GM12878 (cell line): ENCODE results near the gene MYMX. TPM values are rescaled to one million over a fixed set of nuclear protein-coding genes. Genes with fewer than 3 reads are reported as not detected.

ENCODE experiments used
- ATAC-seq: fragments of 200-7000 bp; cut with Tn5 transposase; 3 replicates; pipeline ENCODE4 v1.9.1; 2020; ENCODE audit warnings: mild to moderate bottlenecking, moderate library complexity
- BruUV-seq: library from RNA; stranded (reverse); fragments of 400-500 nt; replicated peaks from 2 replicates; lab custom pipeline; 2021; lab: Mats Ljungman, UMichigan
- CTCF ChIA-PET: fragments of 300-600 bp; sonication (Branson Sonifier 250); formaldehyde crosslinking; extraction: SDS; loops from one replicate; lab custom pipeline; 2021; ENCODE audit warnings: inconsistent platforms; lab: Yijun Ruan, JAX
- POLR2A ChIA-PET: fragments of 350-600 bp; formaldehyde crosslinking; extraction: SDS; loops from one replicate; lab custom pipeline; 2021; ENCODE audit warnings: inconsistent platforms; lab: Charles Lee
- RAD21 ChIA-PET: fragments of 300-600 bp; sonication (Branson Sonifier 250); formaldehyde crosslinking; loops from one replicate; lab custom pipeline; 2023; ENCODE audit warnings: antibody characterized with exemption; ENCODE audit not compliant: unreplicated experiment; lab: Charles Lee
- SMC1A ChIA-PET: fragments of 300-600 bp; sonication (Branson Sonifier 250); formaldehyde crosslinking; loops from one replicate; lab custom pipeline; 2023; ENCODE audit not compliant: unreplicated experiment, uncharacterized antibody; lab: Charles Lee
- DNase-seq: peaks from one replicate; pipeline ENCODE4 v3.0.0-alpha.2; 2011; ENCODE audit warnings: low read depth, low spot score
- FAIRE-seq: peaks from 3 replicates; lab custom pipeline; 2011; peaks lifted over from hg19 to GRCh38; lab: Jason Lieb, UNC
- H2AFZ ChIP-seq: 2 replicates; pipeline ENCODE4 v1.6.0; 2011; ENCODE audit warnings: low read depth, low read length, control low read depth; ENCODE audit not compliant: control insufficient read depth
- H3K27ac ChIP-seq: 2 replicates; pipeline ENCODE4 v1.5.1; 2011; ENCODE audit warnings: control low read depth; ENCODE audit not compliant: control insufficient read depth, insufficient read depth
- H3K27me3 ChIP-seq, 2 experiments: replicated peaks in 1 of 2; 2 replicates each; pipeline versions ENCODE4 v1.6.0 to v1.6.1; 2011; ENCODE audit warnings: low read length in 1 of 2; ENCODE audit not compliant: control insufficient read depth in 2 of 2, insufficient read depth in 2 of 2
- H3K36me3 ChIP-seq, 2 experiments: 2 replicates each; pipeline ENCODE4 v1.5.1; 2011; ENCODE audit warnings: low read length in 1 of 2; ENCODE audit not compliant: control insufficient read depth in 2 of 2, insufficient read depth in 2 of 2
- H3K4me1 ChIP-seq: 2 replicates; pipeline ENCODE4 v1.6.1; 2011; ENCODE audit warnings: mild to moderate bottlenecking, low read length, moderate library complexity, mixed read lengths; ENCODE audit not compliant: control insufficient read depth, insufficient read depth
- H3K4me2 ChIP-seq: 2 replicates; pipeline ENCODE4 v1.6.0; 2011; ENCODE audit warnings: control low read depth; ENCODE audit not compliant: control insufficient read depth, insufficient read depth
- H3K4me3 ChIP-seq: fragments of 200-600 bp; sonication (generic); 2 replicates; pipeline ENCODE4 v1.5.1; 2016
- H3K79me2 ChIP-seq: 2 replicates; pipeline ENCODE4 v1.6.0; 2011; ENCODE audit warnings: low read length; ENCODE audit not compliant: control insufficient read depth, insufficient read depth
- H3K9ac ChIP-seq: 2 replicates; pipeline ENCODE4 v1.8.0; 2011; ENCODE audit warnings: low read length, control low read depth, mixed read lengths; ENCODE audit not compliant: control insufficient read depth, insufficient read depth
- H3K9me3 ChIP-seq: replicated peaks from 3 replicates; pipeline ENCODE4 v1.5.1; 2011; ENCODE audit warnings: mild to moderate bottlenecking, low read length; ENCODE audit not compliant: control insufficient read depth, insufficient read depth
- H4K20me1 ChIP-seq: 2 replicates; pipeline ENCODE4 v1.6.0; 2011; ENCODE audit not compliant: control insufficient read depth, insufficient read depth
- POLR2AphosphoS5 ChIP-seq: IDR thresholded peaks from 2 replicates; pipeline ENCODE4 v1.6.1; 2011; ENCODE audit warnings: mild to moderate bottlenecking, low read length, inconsistent platforms
- RFX5 ChIP-seq: IDR thresholded peaks from 2 replicates; pipeline ENCODE4 v1.6.1; 2011; ENCODE audit warnings: low read depth, low read length, improper control_type of control experiment
- RUNX3 ChIP-seq: IDR thresholded peaks from 2 replicates; pipeline ENCODE4 v1.6.1; 2012; ENCODE audit warnings: low read length, inconsistent platforms
- SMAD5 ChIP-seq: IDR thresholded peaks from 2 replicates; pipeline ENCODE4 v1.6.1; 2016; ENCODE audit warnings: antibody characterized with exemption, low read depth
- ZBTB40 ChIP-seq: fragments of 450-650 bp; IDR thresholded peaks from 2 replicates; pipeline ENCODE4 v1.6.1; 2016; ENCODE audit warnings: mild to moderate bottlenecking, moderate library complexity, borderline replicate concordance
- WGBS: methylation state at CpG from one replicate; pipeline ENCODE4 v1.1.6; 2016; ENCODE audit warnings: low lambda C conversion rate; ENCODE audit not compliant: insufficient replicate concordance, insufficient coverage; ENCODE audit errors: missing lambda C conversion rate; 5-methylcytosine and 5-hydroxymethylcytosine counted together
- in situ Hi-C: fragments of 300-500 bp; cut with MboI; formaldehyde crosslinking; loops from 9 replicates; pipeline ENCODE4 v1.14.3; 2018; ENCODE audit warnings: mixed read lengths
- intact Hi-C: fragments of 100-400 bp; cut with micrococcal nuclease; formaldehyde crosslinking; loops from one replicate; pipeline ENCODE4 v1.14.2; 2022; ENCODE audit not compliant: unreplicated experiment
- polyA plus RNA-seq, 11 experiments: library from polyadenylated mRNA; depleted of rRNA in 4 of 11; unstranded in 6 of 11; stranded (reverse) in 5 of 11; fragments of >200 nt; fragmentation: Nextera tagmentation in 4 of 11; fragmentation: Illumina TruSeq in 1 of 11; extraction: Ambion mirVana in 4 of 11; extraction: Trizol in 1 of 11; gene quantifications; 1 replicate in 1 of 11; 2 replicates in 10 of 11; pipeline versions ENCODE4 v1.2.1 to v1.2.3, GENCODE V29; 2011 to 2016; ENCODE audit warnings: inconsistent platforms in 2 of 11, missing spikeins in 2 of 11, low read depth in 1 of 11
- total RNA-seq, 4 experiments: library from RNA; depleted of rRNA in 3 of 4; stranded (reverse); fragments of >200 nt in 3 of 4; fragmentation: Illumina TruSeq in 1 of 4; extraction: Trizol in 1 of 4; gene quantifications; 2 replicates each; pipeline versions ENCODE4 v1.2.1 to v1.2.3, GENCODE V29; 2013 to 2021

The MYMX gene
- total and polyA plus RNA-seq, 10 of the 15 experiments (the other 5 are each of a cell fraction or from before 2014, with no cell fraction given), result not detected

- CTCF ChIA-PET, result interaction anchor here (1.0 to 5.0 kb wide), 15 partner anchors 8 to 160 kb away, joined by 3 to 45 read pairs (median 7); partner anchors contain the start of gene HSP90AB1
- ATAC-seq (peak; percentile 0; the same call in 1 of the 3 replicates), DNase-seq (no peak), FAIRE-seq (no peak)
- Histone ChIP-seq H4K20me1 (peaks cover 5% of the 10 kb centered on the region; the same call in 1 of the 2 replicates), H3K27me3 (no peaks in the 10 kb centered on the region), H2AFZ (no peak overlapping the region), H3K9ac (peak overlapping the region; percentile 90), H3K4me1 (peaks cover 50% of the 10 kb centered on the region), H3K9me3 (no peaks in the 10 kb centered on the region), H3K27ac (peak overlapping the region; percentile 99), H3K36me3 (peaks cover 36 to 51% of the 10 kb centered on the region in 2 experiments), H3K79me2 (peaks cover 83% of the 10 kb centered on the region), H3K4me3 (peak overlapping the region; percentile 77), H3K4me2 (peak overlapping the region; percentile 71)
- POLR2A ChIA-PET, result interaction anchor here (1.0 to 10.7 kb wide), 6 partner anchors 7 to 79 kb away, joined by 3 to 131 read pairs (median 7); partner anchors contain the start of gene HSP90AB1
- intact Hi-C loops, result no loop called here
- RAD21 ChIA-PET, result interaction anchor here (0.6 to 4.8 kb wide), 10 partner anchors 9 to 175 kb away, joined by 3 to 28 read pairs (median 4); partner anchors contain the start of genes HSP90AB1, NFKBIE and SLC29A1
- no TSS peak for BruUV-seq
- WGBS, result 2% methylated on average over 15 of the region's 15 CpGs
- TF ChIP-seq RUNX3, result no peak
- no peak for TF ChIP-seq RFX5
- 0 out of 2 replicates have a peak, but pooled peaks have one; percentile 3 for TF ChIP-seq POLR2AphosphoS5
- TF ChIP-seq ZBTB40, result no peak
- TF ChIP-seq SMAD5, result no peak
- SMC1A ChIA-PET, result interaction anchor here (0.9 to 3.1 kb wide), 11 partner anchors 10 to 160 kb away, joined by 3 to 25 read pairs (median 5); partner anchors contain the start of genes HSP90AB1 and SLC29A1
- in situ Hi-C loops, result no loop called here
These were observed 39.4 kb downstream of the MYMX start for GRCh38 chr6:44255871-44256774.
